Esophagus (tissue), 2 donors: ENCODE results near the gene SHISA7. TPM values are rescaled to one million over a fixed set of nuclear protein-coding genes. Genes with fewer than 3 reads are reported as not detected.

Experiments used
- H3K27ac ChIP-seq, 2 donors: one replicate each; pipeline ENCODE4 v1.5.1; 2013; ENCODE audit warnings: low read depth in 2 of 2, mild to moderate bottlenecking in 2 of 2, inconsistent platforms in 1 of 2, low read length in 1 of 2, moderate library complexity in 1 of 2
- H3K27me3 ChIP-seq, 2 donors: one replicate each; pipeline ENCODE4 v1.6.1; 2013; ENCODE audit warnings: low read length in 2 of 2, control low read depth in 1 of 2, mild to moderate bottlenecking in 1 of 2; ENCODE audit not compliant: insufficient read depth in 2 of 2, control insufficient read depth in 1 of 2
- H3K36me3 ChIP-seq, 2 donors: one replicate each; pipeline ENCODE4 v1.6.1; 2013; ENCODE audit warnings: low read length in 1 of 2; ENCODE audit not compliant: control insufficient read depth in 2 of 2, insufficient read depth in 2 of 2
- H3K4me1 ChIP-seq, 2 donors: one replicate each; pipeline ENCODE4 v1.6.1; 2013; ENCODE audit warnings: low read length in 1 of 2; ENCODE audit not compliant: control insufficient read depth in 2 of 2, insufficient read depth in 2 of 2
- H3K4me3 ChIP-seq, 2 donors: one replicate each; pipeline ENCODE4 v1.5.1; 2013; ENCODE audit warnings: low read length in 2 of 2, mild to moderate bottlenecking in 2 of 2, low read depth in 1 of 2, moderate library complexity in 1 of 2
- H3K9me3 ChIP-seq, 2 donors: one replicate each; pipeline ENCODE4 v1.6.1; 2013; ENCODE audit warnings: mild to moderate bottlenecking in 2 of 2, low read depth in 1 of 2, low read length in 1 of 2, moderate library complexity in 1 of 2; ENCODE audit not compliant: control insufficient read depth in 2 of 2, insufficient read depth in 1 of 2
- WGBS, 2 donors: extraction: QIAGEN DNeasy Blood & Tissue Kit; methylation state at CpG; one replicate each; pipeline ENCODE4 v1.1.7; 2013; 5-methylcytosine and 5-hydroxymethylcytosine counted together
- polyA plus RNA-seq, 2 donors: library from polyadenylated mRNA; stranded (reverse); fragments of 200-250 nt; gene quantifications; one replicate each; pipeline ENCODE4 v1.2.3, GENCODE V29; 2013
- donor health status: healthy with polysubstance abuse.
- donor health status: Bipolar disorder and iron deficiency.

SHISA7 gene
- polyA plus RNA-seq, 2 donors: 0.01 TPM; not detected in 1

DNA sequence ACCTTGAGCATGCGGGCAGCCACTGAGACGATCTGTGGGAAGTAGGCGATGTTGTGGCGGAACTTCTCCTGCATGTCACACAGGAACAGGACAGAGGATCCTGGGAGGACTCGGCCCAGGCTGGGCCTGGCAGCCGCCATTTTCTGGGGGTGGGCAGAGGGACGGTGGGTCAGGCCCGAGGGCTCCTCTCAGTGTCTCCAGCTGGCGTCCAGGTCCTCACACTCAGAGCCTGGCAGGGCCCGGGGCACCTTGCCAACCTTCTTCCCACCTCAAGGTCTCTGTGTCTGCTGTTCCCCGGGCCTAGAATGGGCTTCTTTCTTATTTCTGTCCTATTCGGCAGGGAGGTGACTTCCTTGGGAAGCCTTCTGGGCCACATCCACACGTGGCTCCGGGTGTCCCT is 13.2 kb upstream of the SHISA7 start:
- 82 to 88% methylated on average over 8 to 14 of the region's 14 CpGs for WGBS, 2 donors
- Histone ChIP-seq H3K4me3 (no peak overlapping the region), H3K27ac (no peak overlapping the region), H3K4me1 (peaks cover 7% of the 10 kb centered on the region in 2 donors), H3K36me3 (peaks cover 0 to 10% of the 10 kb centered on the region in 2 donors), H3K9me3 (no peaks in the 10 kb centered on the region), H3K27me3 (no peaks in the 10 kb centered on the region)

DNA sequence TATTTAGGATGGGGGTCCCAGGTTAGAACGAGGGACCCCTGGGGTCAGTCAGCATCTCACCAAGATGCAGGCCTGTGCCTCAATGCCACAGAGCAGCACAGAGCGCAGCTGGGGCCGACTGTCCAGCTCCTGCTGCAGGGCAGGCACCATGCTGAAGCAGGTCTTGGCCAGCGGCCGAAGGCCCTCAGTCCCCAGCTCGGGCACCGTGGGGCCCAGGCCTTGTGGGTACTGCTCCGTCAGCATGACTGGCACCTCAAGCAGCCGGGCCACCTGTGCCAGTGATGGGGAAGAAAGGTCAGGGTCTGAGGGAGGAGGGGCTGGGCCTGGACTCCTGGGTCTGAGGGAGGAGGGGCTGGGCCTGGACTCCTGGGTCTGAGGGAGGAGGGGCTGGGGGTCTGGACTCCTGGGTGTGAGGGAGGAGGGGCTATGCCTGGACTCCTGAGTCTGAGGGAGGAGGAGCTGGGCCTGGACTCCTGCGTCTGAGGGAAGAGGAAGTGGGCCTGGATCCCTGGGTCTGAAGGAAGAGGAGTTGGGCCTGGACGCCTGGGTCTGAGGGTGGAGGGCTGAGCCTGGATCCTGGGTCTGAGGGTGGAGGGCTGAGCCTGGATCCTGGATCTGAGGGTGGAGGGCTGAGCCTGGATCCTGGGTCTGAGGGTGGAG is 12.6 kb upstream of the SHISA7 start:
- H3K27ac ChIP-seq: no peak overlapping the region
- H3K27me3 ChIP-seq: no peaks in the 10 kb centered on the region
- H3K9me3 ChIP-seq: no peaks in the 10 kb centered on the region
- H3K4me1 ChIP-seq: peaks cover 7% of the 10 kb centered on the region in 2 donors
- WGBS, 2 donors: 90 to 92% methylated on average over 11 of the region's 11 CpGs
- H3K4me3 ChIP-seq: no peak overlapping the region
- H3K36me3 ChIP-seq: peaks cover 0 to 10% of the 10 kb centered on the region in 2 donors

DNA sequence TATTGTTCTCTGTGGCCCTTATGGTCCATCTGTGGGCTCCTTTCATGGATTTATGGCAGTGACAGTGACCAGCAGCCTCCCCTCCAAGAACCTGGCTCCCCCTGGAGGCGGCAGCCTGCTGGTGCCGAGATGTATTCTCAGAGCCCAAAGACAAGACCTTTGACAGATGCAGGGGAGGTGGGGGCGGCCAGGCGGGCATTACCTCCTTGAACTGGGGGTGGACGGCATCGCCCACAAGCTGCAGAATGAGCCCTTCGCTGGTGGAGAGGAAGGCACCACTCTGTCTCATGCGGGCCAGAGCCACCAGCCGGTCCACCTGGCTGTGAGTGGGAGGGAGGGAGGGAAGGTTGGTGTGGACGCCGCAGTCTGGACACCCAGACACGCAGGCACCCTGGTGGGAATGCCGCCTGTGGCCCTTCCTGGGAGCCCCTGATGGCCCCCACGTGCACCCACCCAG is 11.7 kb upstream of the SHISA7 start:
- no peak overlapping the region for H3K27ac ChIP-seq
- no peaks in the 10 kb centered on the region for H3K9me3 ChIP-seq
- H3K27me3 ChIP-seq: peaks cover 0 to under 1% of the 10 kb centered on the region in 2 donors
- H3K36me3 ChIP-seq: peaks cover 0 to 10% of the 10 kb centered on the region in 2 donors
- H3K4me1 ChIP-seq: peaks cover 7% of the 10 kb centered on the region in 2 donors
- H3K4me3 ChIP-seq: no peak overlapping the region
- WGBS, 2 donors: 73 to 78% methylated on average over 14 of the region's 14 CpGs

DNA sequence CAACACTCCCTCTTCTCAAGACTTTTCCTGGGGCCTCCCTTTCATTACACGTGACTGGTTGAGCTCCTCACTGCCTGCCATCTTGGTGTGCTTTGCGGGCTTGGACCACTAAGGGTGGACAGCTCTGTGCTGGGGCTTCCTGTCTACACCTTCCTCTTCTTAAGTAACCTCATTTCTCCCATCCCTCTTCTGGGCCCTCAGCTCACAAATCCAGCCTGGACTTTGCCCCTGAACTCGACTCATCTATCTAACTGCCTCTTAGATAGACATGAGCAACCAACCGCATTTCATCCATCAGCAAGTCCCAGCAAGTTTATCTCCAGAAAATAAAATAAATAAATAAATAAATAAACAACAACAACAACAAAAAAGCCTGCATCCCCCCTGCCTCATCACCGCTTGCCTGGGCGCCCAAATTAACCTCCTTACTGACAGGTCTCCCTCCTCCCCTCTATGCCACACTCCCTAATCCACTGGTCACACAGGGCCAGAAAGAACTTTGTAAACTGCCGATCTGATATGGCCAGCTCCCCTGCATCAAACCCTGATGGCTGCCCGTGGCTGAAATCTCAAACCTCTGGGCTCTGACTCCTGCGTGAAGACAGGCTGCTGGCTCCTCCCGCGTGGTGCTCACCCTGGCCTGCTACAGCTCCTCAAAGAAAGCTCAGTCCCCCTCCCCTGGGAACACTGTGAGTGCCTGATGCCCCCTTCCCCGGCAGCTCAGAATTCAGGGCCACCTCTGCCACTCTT is 10.6 kb upstream of the SHISA7 start:
- Histone ChIP-seq H3K36me3 (peaks cover 0 to 10% of the 10 kb centered on the region in 2 donors), H3K27ac (no peak overlapping the region), H3K4me1 (peaks cover 3 to 5% of the 10 kb centered on the region in 2 donors), H3K27me3 (peaks cover 0 to 6% of the 10 kb centered on the region in 2 donors), H3K9me3 (peaks cover 0 to 6% of the 10 kb centered on the region in 2 donors), H3K4me3 (no peak overlapping the region)
- 89 to 90% methylated on average over 12 of the region's 12 CpGs for WGBS, 2 donors

DNA sequence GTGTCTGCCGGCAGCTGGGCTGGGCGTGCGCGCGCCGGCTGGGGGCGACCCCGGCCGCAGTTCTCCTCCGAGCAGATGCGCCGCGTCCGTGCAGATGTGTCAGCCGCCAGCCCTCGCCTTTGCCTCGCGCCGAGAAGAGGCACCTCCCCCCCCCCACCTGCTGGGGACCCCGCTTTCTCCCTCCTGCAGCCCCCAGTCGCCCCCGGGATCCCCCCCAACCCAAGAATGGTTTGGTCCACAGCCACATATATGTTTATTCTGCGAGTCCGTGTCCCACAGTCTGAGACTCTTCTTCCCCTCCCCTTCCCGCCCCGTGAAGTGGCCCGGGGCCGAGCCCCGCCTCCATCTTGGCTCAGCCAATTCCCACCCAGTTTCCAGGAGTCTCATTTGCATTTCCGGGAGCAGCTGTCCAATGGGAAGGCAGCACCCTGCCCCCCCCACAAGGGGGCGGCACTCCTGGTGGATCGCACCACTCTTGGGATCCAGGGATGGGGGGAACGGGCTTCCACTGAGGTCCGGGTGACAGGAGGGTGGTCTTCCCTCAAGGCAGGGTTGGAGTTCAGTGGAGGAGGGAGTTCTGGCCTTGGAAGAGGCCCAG is 9.7 kb upstream of the SHISA7 start:
- Histone ChIP-seq H3K27me3 (peaks cover 0 to 6% of the 10 kb centered on the region in 2 donors), H3K9me3 (peaks cover 0 to 6% of the 10 kb centered on the region in 2 donors), H3K36me3 (peaks cover 0 to 10% of the 10 kb centered on the region in 2 donors), H3K4me1 (peaks cover 5 to 8% of the 10 kb centered on the region in 2 donors), H3K4me3 (no peak overlapping the region), H3K27ac (no peak overlapping the region)
- WGBS, 2 donors: 11 to 19% methylated on average over 16 to 34 of the region's 34 CpGs

DNA sequence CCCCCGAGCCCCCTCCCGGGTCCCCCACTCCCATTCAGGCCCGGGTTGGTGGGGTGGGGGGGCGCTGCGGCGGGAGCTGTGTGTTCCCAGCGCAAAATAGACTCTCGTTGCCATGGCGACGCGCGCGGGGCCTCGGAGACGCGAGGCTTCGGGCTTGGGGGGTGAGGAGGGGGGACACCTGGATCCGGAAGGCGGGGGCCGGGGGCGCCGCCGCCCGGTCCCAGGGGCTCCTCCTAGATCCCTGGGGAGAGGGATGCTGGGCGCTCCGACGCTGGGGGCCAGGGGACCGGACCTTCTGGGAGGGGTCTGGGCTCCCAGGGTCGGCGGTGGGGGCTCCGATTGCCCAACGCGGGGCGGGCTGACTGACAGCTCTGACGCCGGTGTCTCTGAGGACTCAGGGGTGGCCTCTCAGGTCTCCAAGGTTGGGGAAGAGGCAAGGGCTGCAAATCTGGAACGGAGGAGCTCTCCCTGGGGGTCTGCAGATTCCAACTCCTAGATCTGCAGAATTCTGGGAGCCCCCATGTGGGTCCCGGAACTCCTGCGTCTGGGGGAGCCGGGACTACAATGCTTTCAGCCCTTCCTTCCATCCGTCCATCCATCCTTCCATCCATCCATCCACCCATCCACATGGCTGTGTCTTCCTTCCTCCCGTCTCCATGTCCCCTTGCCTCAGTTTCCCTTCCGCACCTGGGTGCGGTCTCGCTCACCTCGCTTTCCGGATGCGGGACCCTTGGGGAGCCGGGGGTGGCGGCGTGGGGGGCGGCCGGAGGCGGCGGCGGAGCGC is 9.1 kb upstream of the SHISA7 start:
- Histone ChIP-seq H3K9me3 (peaks cover 0 to 6% of the 10 kb centered on the region in 2 donors), H3K4me3 (peak overlapping the region in 1 of 2 donors; percentile 17), H3K4me1 (peaks cover 5 to 15% of the 10 kb centered on the region in 2 donors), H3K27ac (no peak overlapping the region), H3K36me3 (peaks cover 0 to 10% of the 10 kb centered on the region in 2 donors), H3K27me3 (peaks cover 0 to 6% of the 10 kb centered on the region in 2 donors)
- 4 to 5% methylated on average over 47 to 57 of the region's 57 CpGs for WGBS, 2 donors

DNA sequence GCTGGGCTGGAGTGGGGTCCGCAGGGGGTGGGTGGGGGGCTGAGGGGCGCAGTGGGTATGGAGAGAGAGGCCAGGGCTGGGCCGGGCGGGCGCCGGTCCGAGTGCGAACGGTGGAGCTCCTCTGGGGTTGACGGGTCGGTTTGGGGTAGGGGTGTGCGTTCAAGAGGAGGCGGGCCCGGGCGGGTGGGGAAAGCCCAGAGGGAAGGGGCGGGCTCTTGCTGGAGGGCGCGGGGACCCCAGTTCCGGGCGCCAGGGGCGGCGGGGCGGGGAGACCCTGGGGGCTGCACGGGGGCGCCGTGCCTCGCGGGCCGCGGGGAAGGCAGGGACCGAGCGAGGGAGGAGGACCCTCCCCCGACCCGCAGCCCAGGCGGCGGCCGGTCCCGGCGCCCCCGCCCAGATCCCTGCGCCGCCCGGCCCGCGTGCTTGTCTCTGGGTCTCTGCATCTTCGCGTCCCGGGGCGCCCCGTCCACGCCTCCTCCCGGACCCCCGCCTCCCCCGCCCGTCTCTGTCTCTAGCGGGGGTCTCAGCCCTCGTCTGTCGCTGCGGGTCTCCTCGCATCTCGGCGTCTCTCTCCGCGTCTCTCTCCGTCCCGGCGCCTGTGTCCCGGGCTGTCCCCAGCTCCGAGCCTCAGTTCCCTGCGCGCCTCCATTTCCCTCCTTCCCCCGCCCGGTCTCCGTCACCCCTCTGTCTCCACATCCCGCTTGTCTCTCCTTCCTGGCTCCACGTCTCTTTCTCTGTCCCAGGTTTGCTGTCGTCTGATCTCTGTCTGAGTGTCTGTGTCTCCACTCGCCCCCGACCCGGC is 8.3 kb upstream of the SHISA7 start:
- H3K4me3 ChIP-seq: peak overlapping the region in 1 of 2 donors; percentile 17
- H3K36me3 ChIP-seq: peaks cover 0 to 7% of the 10 kb centered on the region in 2 donors
- 1 to 3% methylated on average over 38 to 80 of the region's 80 CpGs for WGBS, 2 donors
- peaks cover 0 to 8% of the 10 kb centered on the region in 2 donors for H3K27me3 ChIP-seq
- H3K4me1 ChIP-seq: peaks cover 5 to 18% of the 10 kb centered on the region in 2 donors
- no peak overlapping the region for H3K27ac ChIP-seq
- H3K9me3 ChIP-seq: peaks cover 0 to 6% of the 10 kb centered on the region in 2 donors

DNA sequence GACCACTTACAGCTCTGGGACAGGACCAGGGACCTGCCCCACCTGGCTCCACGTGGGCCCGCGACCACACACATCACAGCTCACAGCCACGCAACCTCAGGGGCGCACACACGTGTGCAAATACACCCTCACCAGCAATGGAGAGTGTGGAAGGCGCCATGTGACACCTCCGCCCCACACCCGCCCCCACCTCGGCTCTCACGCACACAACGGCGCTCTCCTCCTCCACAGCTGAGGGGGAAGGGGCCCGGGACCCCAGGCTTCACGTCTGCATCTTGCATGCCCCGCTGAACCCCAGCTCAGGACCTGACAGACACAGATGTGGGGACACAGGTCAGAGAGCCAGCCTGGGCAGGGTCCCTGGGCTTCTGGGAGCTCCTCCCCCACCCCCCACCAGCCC is 6.4 kb upstream of the SHISA7 start:
- peaks cover 5 to 18% of the 10 kb centered on the region in 2 donors for H3K4me1 ChIP-seq
- H3K36me3 ChIP-seq: peaks cover 0 to 4% of the 10 kb centered on the region in 2 donors
- H3K4me3 ChIP-seq: no peak overlapping the region
- peaks cover 0 to 8% of the 10 kb centered on the region in 2 donors for H3K27me3 ChIP-seq
- peaks cover 0 to 6% of the 10 kb centered on the region in 2 donors for H3K9me3 ChIP-seq
- 38 to 39% methylated on average over 16 of the region's 16 CpGs for WGBS, 2 donors
- H3K27ac ChIP-seq: no peak overlapping the region
